Neural crest cell (in vitro differentiated cells): ENCODE measurements around the gene CELSR3. TPM values are rescaled to one million over a fixed set of nuclear protein-coding genes. Genes with fewer than 3 reads are reported as not detected.

Experiments
- DNase-seq: peaks from one replicate; pipeline ENCODE4 v3.0.0; 2021; ENCODE audit warnings: low read depth, mixed read lengths, low spot score
- H3K27ac Mint-ChIP-seq: one replicate; pipeline ENCODE4 v1.8.0; 2021; ENCODE audit warnings: mild to moderate bottlenecking, mixed read lengths; ENCODE audit not compliant: unreplicated experiment
- H3K27me3 Mint-ChIP-seq: 2 replicates; pipeline ENCODE4 v1.8.0; 2021; ENCODE audit warnings: low read depth, mild to moderate bottlenecking, mixed read lengths
- H3K36me3 Mint-ChIP-seq: 2 replicates; pipeline ENCODE4 v1.8.0; 2021; ENCODE audit warnings: low read depth, mild to moderate bottlenecking, mixed read lengths
- H3K4me1 Mint-ChIP-seq: 2 replicates; pipeline ENCODE4 v1.8.0; 2021; ENCODE audit warnings: mixed read lengths
- H3K4me3 Mint-ChIP-seq: one replicate; pipeline ENCODE4 v1.8.0; 2021; ENCODE audit warnings: mild to moderate bottlenecking, mixed read lengths
- H3K9me3 Mint-ChIP-seq: 2 replicates; pipeline ENCODE4 v1.8.0; 2021; ENCODE audit warnings: mixed read lengths
- CTCF ChIP-seq: fragments of 200-600 bp; sonication (generic); conservative IDR thresholded peaks from 2 replicates; pipeline ENCODE4 v1.5.0; 2021; ENCODE audit warnings: antibody characterized with exemption, mild to moderate bottlenecking
- microRNA-seq: library from miRNA; unstranded; fragments of <30 nt; microRNA quantifications from one replicate; pipeline ENCODE4, GENCODE V29; 2020
- total RNA-seq: library from RNA; stranded (reverse); gene quantifications from 2 replicates; pipeline ENCODE4 v1.2.1, GENCODE V29; 2021

The CELSR3 gene
- total RNA-seq, 1 donor from 2014 or later, result 27.2 TPM

- no peak for DNase-seq
- Mint-ChIP-seq H3K27ac (no peak overlapping the region), H3K27me3 (peaks cover 2% of the 10 kb centered on the region), H3K4me3 (no peak overlapping the region), H3K36me3 (no peaks in the 10 kb centered on the region), H3K9me3 (no peaks in the 10 kb centered on the region), H3K4me1 (no peaks in the 10 kb centered on the region)
- no peak for TF ChIP-seq CTCF
Measured at GRCh38 chr3:48588230-48588629, 74.5 kb downstream of the CELSR3 start.

- no peaks in the 10 kb centered on the region for H3K4me1 Mint-ChIP-seq
- H3K27ac Mint-ChIP-seq, result no peak overlapping the region
- no peak for TF ChIP-seq CTCF
- peaks cover under 1% of the 10 kb centered on the region for H3K27me3 Mint-ChIP-seq
- no peaks in the 10 kb centered on the region for H3K36me3 Mint-ChIP-seq
- H3K9me3 Mint-ChIP-seq, result no peaks in the 10 kb centered on the region
- no peak overlapping the region for H3K4me3 Mint-ChIP-seq
- DNase-seq, result no peak
Measured at GRCh38 chr3:48587686-48588085, 75.0 kb downstream of the CELSR3 start.

Small RNA genes within 50 kb of the gene (microRNA-seq; reads per million reads assigned to microRNA genes)
- not detected for gene MIR4793

Other genes starting within 250 kb of the CELSR3 start
- 161 and 180 TPM in 2 replicates for gene PLXNB1, start 232.8 kb downstream of the CELSR3 start, total RNA-seq
- 12.4 TPM in 2 replicates for gene CCDC51, start 222.8 kb downstream of the CELSR3 start, total RNA-seq
- 309 and 318 TPM in 2 replicates for gene TMA7, start 222.6 kb downstream of the CELSR3 start, total RNA-seq
- gene ATRIP, start 216.1 kb downstream of the CELSR3 start, total RNA-seq, result 21.8 and 22.1 TPM in 2 replicates
- 117 and 124 TPM in 2 replicates for gene SHISA5, start 158.7 kb downstream of the CELSR3 start, total RNA-seq
- gene PFKFB4, start 106.1 kb downstream of the CELSR3 start, total RNA-seq, result 19.2 and 20.4 TPM in 2 replicates
- 1.3 TPM in 2 replicates for gene UCN2, start 99.1 kb downstream of the CELSR3 start, total RNA-seq
- gene COL7A1, start 67.6 kb downstream of the CELSR3 start, total RNA-seq, result 28.4 and 28.7 TPM in 2 replicates
- gene UQCRC1, start 53.2 kb downstream of the CELSR3 start, total RNA-seq, result 288 and 297 TPM in 2 replicates
- gene TMEM89, start 41.1 kb downstream of the CELSR3 start, total RNA-seq, result 0.51 and 0.66 TPM in 2 replicates
- 54.8 and 57.4 TPM in 2 replicates for gene SLC26A6, start 27.4 kb downstream of the CELSR3 start, total RNA-seq
- 25.3 and 30.2 TPM in 2 replicates for gene NCKIPSD, start 23.0 kb upstream of the CELSR3 start, total RNA-seq
- 139 and 143 TPM in 2 replicates for gene IP6K2, start 54.3 kb upstream of the CELSR3 start, total RNA-seq
- 47.6 and 49.6 TPM in 2 replicates for gene PRKAR2A, start 185.0 kb upstream of the CELSR3 start, total RNA-seq
- gene SLC25A20, start 236.0 kb upstream of the CELSR3 start, total RNA-seq, result 5.7 and 6.5 TPM in 2 replicates